OCI-LY7 (cell line): Measurements from ENCODE around the gene SEPTIN10. TPM values are rescaled to one million over a fixed set of nuclear protein-coding genes. Genes with fewer than 3 reads are reported as not detected.

Experiments used
- BruUV-seq: library from RNA; stranded (reverse); fragments of 400-500 nt; replicated peaks from 2 replicates; lab custom pipeline; 2021; lab: Mats Ljungman, UMichigan
- CTCF ChIA-PET: fragments of 300-600 bp; sonication (Branson Sonifier 250); formaldehyde crosslinking; loops from one replicate; lab custom pipeline; 2022; ENCODE audit warnings: antibody characterized with exemption; ENCODE audit not compliant: unreplicated experiment; lab: Charles Lee
- POLR2A ChIA-PET: fragments of 300-600 bp; sonication (Branson Sonifier 250); formaldehyde crosslinking; loops from one replicate; lab custom pipeline; 2022; ENCODE audit warnings: antibody characterized with exemption; lab: Charles Lee
- DNase-seq: peaks from one replicate; pipeline ENCODE4 v3.0.0-alpha.2; 2015; ENCODE audit warnings: low spot score
- H2AFZ ChIP-seq: fragments of 200-600 bp; sonication (generic), shearing (Covaris generic); 2 replicates; pipeline ENCODE4 v1.6.1; 2014; ENCODE audit warnings: mild to moderate bottlenecking, antibody characterized with exemption, low read length, moderate library complexity
- H3K27ac ChIP-seq: fragments of 200-600 bp; sonication (generic); 2 replicates; pipeline ENCODE4 v1.5.1; 2014; ENCODE audit warnings: mixed run types, low read depth, mild to moderate bottlenecking, moderate library complexity, low read length, inconsistent platforms; ENCODE audit not compliant: poor library complexity, severe bottlenecking
- H3K36me3 ChIP-seq: fragments of 200-600 bp; sonication (generic); 2 replicates; pipeline ENCODE4 v1.6.1; 2014; ENCODE audit warnings: mild to moderate bottlenecking, antibody characterized with exemption, low read length, moderate library complexity, mixed read lengths; ENCODE audit not compliant: insufficient read depth
- H3K4me1 ChIP-seq: fragments of 200-600 bp; sonication (generic); 2 replicates; pipeline ENCODE4 v1.5.1; 2014; ENCODE audit warnings: mild to moderate bottlenecking, low read length; ENCODE audit not compliant: insufficient read depth, poor library complexity, severe bottlenecking
- H3K4me2 ChIP-seq: fragments of 200-600 bp; sonication (generic); 2 replicates; pipeline ENCODE4 v1.6.1; 2014; ENCODE audit warnings: mild to moderate bottlenecking, low read length
- H3K4me3 ChIP-seq: fragments of 200-600 bp; sonication (generic); 2 replicates; pipeline ENCODE4 v1.5.1; 2014; ENCODE audit warnings: mild to moderate bottlenecking, low read depth, low read length; ENCODE audit not compliant: poor library complexity, severe bottlenecking
- H3K79me2 ChIP-seq: fragments of 200-600 bp; sonication (generic); 2 replicates; pipeline ENCODE4 v1.6.1; 2016; ENCODE audit warnings: low read depth, mild to moderate bottlenecking, low read length, moderate library complexity, mixed read lengths; ENCODE audit not compliant: insufficient read depth
- H3K9me2 ChIP-seq: fragments of 200-600 bp; sonication (generic); 2 replicates; pipeline ENCODE4 v1.6.1; 2016; ENCODE audit warnings: mild to moderate bottlenecking, low read length, mixed read lengths; ENCODE audit not compliant: insufficient read depth
- H3K9me3 ChIP-seq: fragments of 200-600 bp; sonication (generic); 2 replicates; pipeline ENCODE4 v1.6.1; 2014; ENCODE audit warnings: mild to moderate bottlenecking, mixed run types, low read length, mixed read lengths
- H4K20me1 ChIP-seq: fragments of 200-600 bp; sonication (generic); 2 replicates; pipeline ENCODE4 v1.6.1; 2014; ENCODE audit warnings: mild to moderate bottlenecking, antibody characterized with exemption, low read length, moderate library complexity, mixed read lengths; ENCODE audit not compliant: insufficient read depth
- CTCF ChIP-seq: fragments of 200-600 bp; sonication (generic); conservative IDR thresholded peaks from 2 replicates; pipeline ENCODE4 v1.5.1; 2014; ENCODE audit warnings: mild to moderate bottlenecking, antibody characterized with exemption, low read length, moderate library complexity, mixed read lengths
- EZH2phosphoT487 ChIP-seq: fragments of 200-600 bp; sonication (generic); IDR thresholded peaks from 2 replicates; pipeline ENCODE4 v1.6.1; 2018; ENCODE audit warnings: low read depth, borderline replicate concordance, mild to moderate bottlenecking, mixed run types, antibody characterized with exemption, low read length, moderate library complexity, mixed read lengths
- intact Hi-C: fragments of 100-400 bp; cut with micrococcal nuclease; formaldehyde crosslinking; loops from one replicate; pipeline ENCODE4 v1.10.0; 2022; ENCODE audit not compliant: unreplicated experiment
- total RNA-seq, 2 experiments: library from RNA; depleted of rRNA in 1 of 2; stranded (reverse); fragments of >200 nt in 1 of 2; shearing (Covaris generic) in 1 of 2; gene quantifications; 2 replicates each; pipeline ENCODE4 v1.2.3, GENCODE V29; 2014 to 2022

Gene SEPTIN10
- total RNA-seq, 2 experiments from 2014 or later = not detected

GRCh38 chr2:109654326-109655050, 40.7 kb upstream of the SEPTIN10 start:
- Histone ChIP-seq H3K27ac (no peak overlapping the region), H3K9me2 (no peaks in the 10 kb centered on the region), H3K36me3 (no peaks in the 10 kb centered on the region), H3K79me2 (no peaks in the 10 kb centered on the region), H3K4me2 (no peak overlapping the region), H3K9me3 (no peaks in the 10 kb centered on the region), H4K20me1 (no peaks in the 10 kb centered on the region), H3K4me1 (no peaks in the 10 kb centered on the region), H2AFZ (no peak overlapping the region), H3K4me3 (no peak overlapping the region)
- ChIA-PET POLR2A (no interaction called here), CTCF (no interaction called here)
- intact Hi-C loops = no loop called here
- no peak for DNase-seq
- TF ChIP-seq EZH2phosphoT487 (no peak), CTCF (no peak)
- no TSS peak for BruUV-seq

DNA sequence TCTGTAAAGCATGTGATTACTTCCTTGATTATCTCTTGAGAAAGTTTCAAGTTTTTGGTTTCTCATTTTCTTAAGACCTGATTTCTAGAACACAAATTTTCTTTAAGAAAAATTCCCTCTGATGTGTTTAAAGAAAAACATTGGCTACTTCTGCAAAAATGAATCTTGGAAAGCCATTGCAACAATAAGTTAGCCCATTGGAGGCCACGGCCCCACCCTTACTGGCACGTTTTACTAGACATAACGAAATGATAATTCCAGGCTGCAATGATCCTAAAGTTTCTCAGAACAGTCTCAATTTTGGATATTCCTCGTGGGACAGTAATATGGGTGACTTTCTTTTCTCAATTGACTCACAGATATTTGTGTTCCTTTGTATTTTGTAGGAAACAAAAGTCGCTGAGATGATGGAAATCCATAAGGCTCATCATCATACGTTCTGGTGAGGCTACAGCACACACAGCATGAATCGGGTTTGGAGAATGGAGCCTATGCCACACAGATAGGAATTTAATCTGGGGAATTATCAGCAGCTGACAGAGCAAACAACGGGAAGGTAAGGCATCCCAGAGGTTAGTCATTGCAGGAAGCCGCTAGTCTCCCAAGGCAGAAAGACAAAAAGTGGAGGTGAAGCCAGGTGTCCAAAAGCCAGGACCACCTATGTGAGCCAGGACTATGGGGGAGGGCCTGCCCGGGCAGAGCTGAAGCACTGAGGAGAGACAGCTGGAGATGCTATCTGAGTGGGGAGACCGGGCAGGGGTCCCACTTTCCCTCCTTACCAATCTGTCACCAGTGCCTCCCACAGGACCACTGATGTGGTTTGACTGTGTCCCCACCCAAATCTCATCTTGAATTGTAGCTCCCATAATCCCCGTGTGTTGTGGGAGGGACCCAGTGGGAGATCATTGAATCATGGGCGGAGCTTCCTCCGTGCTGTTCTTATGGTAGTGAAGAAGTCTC, 36.2 kb upstream of the SEPTIN10 start:
- Histone ChIP-seq H3K4me1 (no peaks in the 10 kb centered on the region), H3K9me2 (no peaks in the 10 kb centered on the region), H3K27ac (no peak overlapping the region), H3K4me2 (no peak overlapping the region), H3K36me3 (no peaks in the 10 kb centered on the region), H4K20me1 (no peaks in the 10 kb centered on the region), H2AFZ (no peak overlapping the region), H3K4me3 (no peak overlapping the region), H3K9me3 (no peaks in the 10 kb centered on the region), H3K79me2 (no peaks in the 10 kb centered on the region)
- intact Hi-C loops = no loop called here
- CTCF ChIA-PET = no interaction called here
- no peak for DNase-seq
- POLR2A ChIA-PET = no interaction called here
- TF ChIP-seq CTCF (no peak), EZH2phosphoT487 (no peak)
- no TSS peak for BruUV-seq
